IPS-20b (cell line): ENCODE results near the gene ABI1.
"Not testable (repeated sequence)": the region's sequence is repeated elsewhere in the genome, so short reads cannot be mapped to it uniquely, and the experiment has no call there.

Experiments
- H3K27ac ChIP-seq: one replicate; pipeline ENCODE4 v1.5.1; 2013; ENCODE audit warnings: low read length
- H3K27me3 ChIP-seq: 2 replicates; pipeline ENCODE4 v1.6.1; 2013; ENCODE audit warnings: mild to moderate bottlenecking, low read length, inconsistent platforms; ENCODE audit not compliant: insufficient read depth
- H3K36me3 ChIP-seq: 2 replicates; pipeline ENCODE4 v1.6.1; 2013; ENCODE audit warnings: low read depth, mild to moderate bottlenecking, inconsistent platforms, low read length, moderate library complexity; ENCODE audit not compliant: insufficient read depth
- H3K4me1 ChIP-seq: 2 replicates; pipeline ENCODE4 v1.6.1; 2013; ENCODE audit warnings: mild to moderate bottlenecking, control low read depth, inconsistent platforms, low read length, moderate library complexity; ENCODE audit not compliant: insufficient read depth
- H3K4me3 ChIP-seq: 2 replicates; pipeline ENCODE4 v1.5.1; 2013; ENCODE audit warnings: mild to moderate bottlenecking, low read length, inconsistent platforms
- H3K9ac ChIP-seq: 2 replicates; pipeline ENCODE4 v1.6.1; 2013; ENCODE audit warnings: low read depth, mild to moderate bottlenecking, inconsistent platforms, low read length, moderate library complexity
- H3K9me3 ChIP-seq: 2 replicates; pipeline ENCODE4 v1.6.1; 2013; ENCODE audit warnings: mild to moderate bottlenecking, low read depth, low read length, inconsistent platforms; ENCODE audit not compliant: insufficient read depth

The ABI1 gene

DNA sequence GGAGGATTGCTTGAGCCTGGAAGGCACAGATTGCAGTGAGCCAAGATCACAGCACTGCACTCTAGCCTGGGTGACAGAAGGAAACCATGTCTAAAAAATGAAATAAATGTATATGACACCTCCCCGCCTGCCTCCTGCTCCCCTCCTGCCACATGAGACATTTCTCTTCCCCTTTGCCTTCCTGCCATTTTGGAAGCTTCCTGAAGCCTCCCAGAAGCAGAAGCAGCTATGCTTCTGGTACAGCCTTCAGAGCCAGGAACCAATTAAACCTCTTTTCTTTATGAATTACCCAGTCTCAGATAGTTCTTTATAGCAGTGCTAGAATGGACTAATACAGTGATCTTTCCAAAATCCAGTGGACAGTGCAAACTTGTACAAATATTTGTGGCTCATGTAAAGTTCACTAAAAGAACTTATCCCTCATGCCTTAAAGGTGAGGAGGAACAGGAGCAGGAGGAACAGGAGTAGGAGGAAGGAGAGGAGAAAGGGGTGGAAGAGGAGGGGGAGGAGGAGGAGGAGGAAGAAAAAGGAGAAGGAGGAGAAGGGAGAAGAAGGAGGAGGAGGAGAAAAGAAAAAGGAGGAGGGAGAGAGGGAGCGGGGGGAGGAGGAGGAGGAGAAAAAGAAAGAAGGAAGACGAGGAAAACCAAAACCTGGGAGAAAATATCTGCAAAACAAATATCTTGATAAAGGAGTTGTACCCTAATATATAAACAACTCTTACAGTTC is 2.8 kb upstream of the ABI1 start:
- peaks cover 8% of the 10 kb centered on the region; the same call in 1 of the 2 replicates for H3K4me1 ChIP-seq
- H3K27ac ChIP-seq: no peak overlapping the region
- H3K36me3 ChIP-seq: no peaks in the 10 kb centered on the region
- no peak overlapping the region for H3K4me3 ChIP-seq
- no peak overlapping the region for H3K9ac ChIP-seq
- H3K27me3 ChIP-seq: no peaks in the 10 kb centered on the region
- H3K9me3 ChIP-seq: no peaks in the 10 kb centered on the region

DNA sequence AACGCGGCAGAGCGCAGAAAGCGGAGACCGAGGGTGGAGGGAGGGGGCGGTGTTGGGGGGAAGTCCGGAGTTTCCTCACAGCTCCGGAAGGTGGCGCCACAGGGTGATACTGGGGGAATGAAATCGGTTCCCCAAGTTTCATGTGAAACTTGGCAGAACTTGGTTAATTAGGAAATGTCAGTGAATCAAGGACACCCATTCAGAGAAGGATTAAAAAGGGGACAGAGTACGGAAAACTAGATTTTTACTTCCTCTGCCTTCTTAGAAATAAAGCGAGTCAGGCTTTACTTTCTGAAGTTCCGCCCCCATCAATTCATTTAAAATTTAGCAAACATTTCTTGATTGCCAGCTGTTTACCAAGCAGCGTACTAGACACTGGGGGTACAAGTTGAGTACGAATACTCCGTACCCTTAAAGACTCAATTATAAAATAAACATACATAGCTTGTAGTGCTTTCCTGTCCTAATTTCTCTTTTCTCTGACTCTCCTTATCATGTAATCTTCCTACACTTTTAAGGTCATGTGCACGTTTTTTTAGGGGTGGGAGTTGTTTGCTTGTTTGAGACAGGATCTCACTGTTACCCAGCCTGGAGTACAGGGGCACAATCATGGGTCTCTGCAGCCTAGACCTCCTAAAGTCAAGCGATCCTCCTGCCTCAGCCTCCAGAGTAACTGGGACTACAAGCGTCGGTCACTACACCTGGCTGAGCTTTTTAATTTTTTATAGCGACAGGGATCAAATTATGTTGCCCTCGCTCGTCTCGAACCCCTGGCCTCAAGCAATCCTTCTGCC is 644 bp upstream of the ABI1 start:
- no peaks in the 10 kb centered on the region for H3K27me3 ChIP-seq
- no peak overlapping the region for H3K4me3 ChIP-seq
- H3K4me1 ChIP-seq: peaks cover 12% of the 10 kb centered on the region; the same call in 1 of the 2 replicates
- no peaks in the 10 kb centered on the region for H3K36me3 ChIP-seq
- peak overlapping the region; percentile 42; the same call in 1 of the 2 replicates for H3K9ac ChIP-seq
- H3K9me3 ChIP-seq: no peaks in the 10 kb centered on the region
- H3K27ac ChIP-seq: no peak overlapping the region

DNA sequence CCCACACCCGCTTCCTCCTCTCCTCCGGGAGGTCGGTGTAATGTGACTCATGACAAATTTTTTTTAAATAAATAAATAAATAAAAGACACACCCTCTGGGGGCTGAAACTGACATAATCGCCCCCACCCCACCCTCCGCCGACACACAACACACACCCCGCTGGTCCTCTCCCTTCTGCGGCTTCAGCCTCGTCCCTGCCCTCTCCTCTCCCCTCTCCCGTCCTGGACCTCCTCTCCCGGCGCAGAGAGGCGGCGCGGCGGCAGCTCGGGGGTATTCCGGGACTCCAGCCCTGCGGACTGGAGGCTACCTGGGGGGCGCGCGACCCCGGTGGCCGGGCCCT is 686 bp downstream of the ABI1 start:
- no peaks in the 10 kb centered on the region for H3K9me3 ChIP-seq
- H3K36me3 ChIP-seq: no peaks in the 10 kb centered on the region
- H3K9ac ChIP-seq: peak overlapping the region; percentile 95; the same call in 1 of the 2 replicates
- peaks cover 12% of the 10 kb centered on the region; the same call in 1 of the 2 replicates for H3K4me1 ChIP-seq
- H3K4me3 ChIP-seq: peak overlapping the region; percentile 90
- no peaks in the 10 kb centered on the region for H3K27me3 ChIP-seq
- peak overlapping the region; percentile 61 for H3K27ac ChIP-seq

DNA sequence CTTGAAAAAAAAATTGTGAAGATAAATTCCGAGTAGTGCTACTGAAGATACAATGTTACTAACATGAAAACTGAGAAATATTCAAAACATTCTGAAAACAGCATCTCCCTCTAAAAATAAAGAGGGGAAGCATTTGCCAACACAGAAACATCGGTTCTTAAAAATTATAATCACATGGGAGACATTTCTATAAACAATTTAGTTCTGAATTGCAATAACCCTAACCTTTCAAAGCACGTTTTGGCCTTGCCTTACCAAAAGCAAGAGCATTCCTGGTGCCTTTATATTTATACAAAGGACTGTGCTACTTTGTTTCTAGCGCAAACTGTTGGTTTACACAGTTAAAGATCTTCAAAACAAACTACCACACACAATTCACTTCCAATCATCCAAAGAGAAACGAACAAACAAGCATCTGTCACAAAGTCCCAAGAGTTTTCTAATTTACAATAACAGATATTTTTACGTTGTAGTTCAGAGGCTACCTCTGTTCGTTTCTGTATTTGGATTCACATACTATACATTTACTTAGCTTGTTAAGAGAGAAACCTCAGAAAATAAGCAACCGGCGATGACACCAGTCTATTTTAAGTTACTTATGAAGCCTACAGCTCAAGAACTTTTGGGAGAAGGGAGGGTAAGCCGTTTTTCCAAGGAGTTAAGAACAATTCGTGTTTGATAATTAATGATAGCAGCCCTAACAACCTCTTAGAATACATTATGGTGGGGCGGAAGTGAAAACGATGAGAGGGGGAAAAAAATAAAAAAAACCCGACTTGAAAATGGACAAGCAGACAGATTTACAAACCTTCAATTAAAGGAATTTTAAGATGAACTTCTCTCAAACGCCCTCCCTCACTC is 1.3 kb downstream of the ABI1 start:
- Histone ChIP-seq H3K36me3 (no peaks in the 10 kb centered on the region), H3K4me1 (peaks cover 17% of the 10 kb centered on the region)

DNA sequence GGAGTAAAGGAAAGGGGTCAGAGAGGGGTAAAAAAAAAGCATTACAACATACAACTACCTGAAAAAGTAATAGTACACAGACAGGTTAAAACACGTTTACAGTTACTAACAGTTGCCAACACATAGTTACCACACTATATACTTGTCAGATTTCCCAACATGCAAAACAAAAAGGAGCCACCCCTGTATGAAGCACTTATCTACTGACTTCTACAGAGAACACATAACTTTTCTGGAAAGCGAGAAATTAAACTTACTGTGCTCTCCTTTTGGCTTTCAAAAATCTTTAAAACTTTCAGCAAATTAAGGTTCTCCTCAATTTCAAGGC is 2.1 kb downstream of the ABI1 start:
- H3K27me3 ChIP-seq: no peaks in the 10 kb centered on the region
- peaks cover 18% of the 10 kb centered on the region for H3K4me1 ChIP-seq
- H3K4me3 ChIP-seq: peak overlapping the region; percentile 90
- no peaks in the 10 kb centered on the region for H3K36me3 ChIP-seq
- H3K27ac ChIP-seq: no peak overlapping the region
- H3K9me3 ChIP-seq: no peaks in the 10 kb centered on the region
- H3K9ac ChIP-seq: peak overlapping the region; percentile 95

More for the DNA sequence above, 1.3 kb downstream of the ABI1 start:
- H3K4me3 ChIP-seq: peak overlapping the region; percentile 90
- no peaks in the 10 kb centered on the region for H3K27me3 ChIP-seq
- no peaks in the 10 kb centered on the region for H3K9me3 ChIP-seq
- peak overlapping the region; percentile 95; the same call in 1 of the 2 replicates for H3K9ac ChIP-seq
- no peak overlapping the region for H3K27ac ChIP-seq

DNA sequence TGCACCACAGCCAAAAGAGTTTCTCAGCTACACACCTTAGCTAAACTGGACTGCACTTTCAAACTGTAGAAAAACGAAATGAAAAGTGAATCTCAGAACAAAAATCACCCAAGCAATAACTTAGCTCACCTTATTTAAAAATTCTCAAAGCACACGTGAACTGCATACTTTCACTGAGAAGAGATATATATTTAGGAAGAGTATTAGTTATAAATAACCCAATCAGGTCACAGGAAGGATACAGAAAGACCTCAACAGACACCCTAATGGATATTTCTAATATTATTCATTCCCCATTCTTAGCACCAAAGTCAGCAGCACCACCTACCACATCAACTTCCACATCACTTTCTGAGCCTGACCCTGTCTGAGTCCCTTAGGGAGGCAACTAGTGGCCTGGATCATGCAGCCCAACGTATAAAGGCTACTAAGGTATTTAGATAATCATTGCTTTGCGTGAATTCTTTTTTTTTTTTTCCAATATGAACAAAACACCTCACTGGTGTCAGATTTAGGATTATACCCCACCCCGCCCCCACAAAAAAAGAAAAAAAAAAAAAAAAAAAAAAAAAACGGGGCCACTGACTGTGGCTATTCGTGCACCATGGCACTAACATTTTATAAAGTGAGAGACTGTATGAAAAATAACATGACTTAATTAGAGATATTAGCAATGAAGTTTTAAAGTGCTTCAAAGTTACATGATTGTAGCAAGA is 2.6 kb downstream of the ABI1 start:
- H3K27ac ChIP-seq: no peak overlapping the region
- H3K9me3 ChIP-seq: no peaks in the 10 kb centered on the region
- no peaks in the 10 kb centered on the region for H3K36me3 ChIP-seq
- peak overlapping the region; percentile 90 for H3K4me3 ChIP-seq
- no peaks in the 10 kb centered on the region for H3K27me3 ChIP-seq
- peaks cover 18% of the 10 kb centered on the region for H3K4me1 ChIP-seq
- H3K9ac ChIP-seq: peak overlapping the region; percentile 95; the same call in 1 of the 2 replicates

DNA sequence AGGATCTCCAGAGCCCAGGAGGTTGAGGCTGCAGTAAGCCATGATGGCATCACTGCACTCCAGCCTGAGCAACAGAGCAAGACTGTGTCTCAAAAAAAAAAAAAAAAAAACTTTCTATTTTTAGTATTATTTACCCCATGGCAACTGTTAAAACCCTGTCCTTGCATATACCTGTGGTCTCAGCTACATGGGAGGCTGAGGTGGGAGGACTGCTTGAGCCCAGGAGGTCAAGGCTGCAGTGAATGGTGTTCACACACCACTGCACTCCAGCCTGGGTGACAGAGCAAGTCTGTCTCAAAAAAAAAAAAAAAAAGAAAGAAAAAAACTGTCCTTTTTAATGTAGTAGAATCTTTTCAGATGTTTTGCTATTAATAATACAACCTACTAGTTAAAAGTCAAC is 3.2 kb downstream of the ABI1 start:
- not testable (repeated sequence) for H3K27me3 ChIP-seq, H3K4me3 ChIP-seq, H3K27ac ChIP-seq, H3K9me3 ChIP-seq, H3K36me3 ChIP-seq, H3K9ac ChIP-seq
- peaks cover 18% of the 10 kb centered on the region for H3K4me1 ChIP-seq

DNA sequence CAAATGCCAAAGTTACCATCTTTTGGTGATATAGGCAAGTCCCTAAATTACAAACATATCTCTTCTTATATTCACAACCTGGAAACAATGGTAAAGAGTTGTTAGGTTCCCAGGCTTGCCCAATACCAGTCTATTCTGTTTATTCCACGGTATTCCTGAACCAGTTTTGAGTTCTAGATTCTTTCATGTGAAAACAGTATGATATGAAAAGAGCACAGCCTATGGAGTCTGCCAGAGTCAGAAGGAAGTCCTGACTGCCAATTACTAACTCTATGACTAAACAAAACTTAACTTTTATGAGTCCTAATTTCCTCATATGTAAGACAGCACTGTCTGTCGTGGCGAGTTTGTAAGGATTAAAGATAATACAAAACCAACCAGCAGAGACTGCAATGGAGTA is 5.6 kb downstream of the ABI1 start:
- no peaks in the 10 kb centered on the region for H3K36me3 ChIP-seq
- H3K4me1 ChIP-seq: peaks cover 18% of the 10 kb centered on the region

DNA sequence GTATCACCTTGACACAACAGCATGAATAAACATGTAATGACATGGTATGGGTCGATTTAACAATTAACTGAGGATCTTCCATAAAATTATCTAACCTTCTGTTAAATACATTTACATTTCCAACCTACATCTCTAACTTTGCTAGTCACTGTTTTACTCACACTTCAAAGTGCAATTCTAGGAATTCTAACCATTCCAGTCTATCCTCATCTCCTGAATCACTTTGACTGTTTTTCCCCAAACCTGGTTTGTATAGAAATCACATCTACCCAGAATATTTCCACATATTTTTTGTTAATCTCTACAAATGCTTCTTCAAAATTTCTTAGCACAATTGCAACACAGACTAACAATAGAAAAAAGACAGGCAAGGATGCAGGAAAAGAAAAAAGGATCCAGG is 6.2 kb downstream of the ABI1 start:
- Histone ChIP-seq H3K9me3 (no peaks in the 10 kb centered on the region), H3K27me3 (no peaks in the 10 kb centered on the region), H3K4me1 (peaks cover 18% of the 10 kb centered on the region), H3K27ac (no peak overlapping the region), H3K4me3 (no peak overlapping the region), H3K36me3 (no peaks in the 10 kb centered on the region), H3K9ac (no peak overlapping the region)

More for the DNA sequence above, 5.6 kb downstream of the ABI1 start:
- Histone ChIP-seq H3K9ac (no peak overlapping the region), H3K4me3 (no peak overlapping the region), H3K27me3 (no peaks in the 10 kb centered on the region), H3K9me3 (no peaks in the 10 kb centered on the region), H3K27ac (no peak overlapping the region)

DNA sequence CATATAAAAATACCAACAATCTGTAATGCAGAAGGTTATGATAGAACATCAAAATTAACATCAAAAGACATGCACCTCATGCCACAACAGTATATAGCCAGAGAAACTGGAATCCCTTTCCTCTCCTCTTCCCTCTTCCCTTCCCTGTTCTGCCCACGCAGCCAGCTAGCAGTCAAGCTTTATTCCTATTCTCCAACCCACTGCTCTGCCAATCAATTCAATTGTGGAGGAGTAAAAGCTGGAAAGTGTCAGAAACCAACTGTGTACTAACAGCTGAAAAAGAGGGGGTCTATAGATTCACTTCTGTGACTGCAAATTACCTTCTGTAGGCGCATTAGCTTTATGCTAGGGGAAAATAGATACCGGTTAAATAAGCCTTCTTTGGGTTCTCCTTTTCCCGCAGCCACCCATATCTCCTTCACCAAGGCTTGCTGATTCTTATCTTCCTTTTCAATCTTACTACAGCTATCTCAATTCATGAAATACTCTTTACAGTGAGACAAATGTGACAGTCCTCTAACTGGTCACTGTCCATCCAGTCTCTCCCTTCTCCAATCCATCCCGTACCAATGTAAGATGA is 16.3 kb downstream of the ABI1 start:
- H3K9ac ChIP-seq: no peak overlapping the region
- no peaks in the 10 kb centered on the region for H3K27me3 ChIP-seq
- H3K9me3 ChIP-seq: no peaks in the 10 kb centered on the region
- H3K27ac ChIP-seq: no peak overlapping the region
- no peaks in the 10 kb centered on the region for H3K36me3 ChIP-seq
- no peak overlapping the region for H3K4me3 ChIP-seq
- peaks cover 9% of the 10 kb centered on the region; the same call in 1 of the 2 replicates for H3K4me1 ChIP-seq

DNA sequence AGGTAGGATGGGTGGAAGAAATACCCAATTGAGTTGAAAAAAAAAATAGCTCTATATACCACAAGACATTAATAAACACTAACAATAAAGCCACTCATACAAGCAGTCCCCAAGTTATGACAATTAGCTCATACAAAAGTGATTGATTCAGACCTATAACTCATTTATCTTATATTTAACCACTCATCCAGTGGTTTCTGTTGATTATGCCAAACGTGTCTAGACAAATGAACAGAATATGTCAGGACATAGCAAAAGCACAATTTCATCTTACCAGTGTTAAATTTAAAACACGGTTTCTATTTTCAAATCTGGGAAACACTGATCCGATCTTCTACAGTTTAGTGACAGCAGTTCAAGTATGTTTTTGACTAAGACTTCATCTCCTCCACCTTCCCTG is 17.0 kb downstream of the ABI1 start:
- Histone ChIP-seq H3K36me3 (no peaks in the 10 kb centered on the region), H3K4me3 (no peak overlapping the region), H3K27me3 (no peaks in the 10 kb centered on the region), H3K4me1 (peaks cover 9% of the 10 kb centered on the region; the same call in 1 of the 2 replicates), H3K27ac (no peak overlapping the region), H3K9me3 (no peaks in the 10 kb centered on the region), H3K9ac (no peak overlapping the region)
